Neural cell (in vitro differentiated cells): ENCODE results near the gene PWP1. TPM values are rescaled to one million over a fixed set of nuclear protein-coding genes. Genes with fewer than 3 reads are reported as not detected.

Experiments
- H2AFZ ChIP-seq: fragments of 200-600, 300-800 bp; sonication (generic), shearing (Covaris generic); 2 replicates; pipeline ENCODE4 v1.6.0; 2014; ENCODE audit warnings: low read depth, mild to moderate bottlenecking, antibody characterized with exemption, low read length, moderate library complexity
- H3F3A ChIP-seq: fragments of 200-600 bp; shearing (Covaris generic); 2 replicates; pipeline ENCODE4 v1.6.1; 2016; ENCODE audit warnings: mild to moderate bottlenecking, moderate library complexity, mixed read lengths, antibody characterized with exemption, low read length; ENCODE audit not compliant: insufficient read depth, poor library complexity, severe bottlenecking
- H3K27ac ChIP-seq: fragments of 200-600, 300-800 bp; sonication (generic), shearing (Covaris generic); 2 replicates; pipeline ENCODE4 v1.5.1; 2014; ENCODE audit warnings: mild to moderate bottlenecking, low read length, moderate library complexity
- H3K27me3 ChIP-seq: fragments of 300-800, 200-600 bp; sonication (generic), shearing (Covaris generic); 2 replicates; pipeline ENCODE4 v1.6.0; 2014; ENCODE audit warnings: mild to moderate bottlenecking, low read depth, low read length, moderate library complexity; ENCODE audit not compliant: insufficient read depth
- H3K36me3 ChIP-seq: fragments of 300-800, 200-600 bp; sonication (generic), shearing (Covaris generic); 2 replicates; pipeline ENCODE4 v1.5.1; 2014; ENCODE audit warnings: mild to moderate bottlenecking, antibody characterized with exemption, low read length, moderate library complexity; ENCODE audit not compliant: insufficient read depth
- H3K4me2 ChIP-seq: fragments of 300-800, 200-600 bp; sonication (generic), shearing (Covaris generic); 2 replicates; pipeline ENCODE4 v1.6.0; 2014; ENCODE audit warnings: mild to moderate bottlenecking, low read length
- H3K4me3 ChIP-seq: fragments of 300-800, 200-600 bp; sonication (generic), shearing (Covaris generic); 2 replicates; pipeline ENCODE4 v1.5.1; 2014; ENCODE audit warnings: mild to moderate bottlenecking, low read length, moderate library complexity
- H3K79me2 ChIP-seq: fragments of 200-600 bp; shearing (Covaris generic); replicated peaks from 2 replicates; pipeline ENCODE4 v1.6.0; 2014; ENCODE audit warnings: mild to moderate bottlenecking, low read length, moderate library complexity; ENCODE audit not compliant: insufficient read depth
- H3K9ac ChIP-seq: fragments of 300-800, 200-600 bp; sonication (generic), shearing (Covaris generic); 2 replicates; pipeline ENCODE4 v1.6.1; 2016; ENCODE audit warnings: mild to moderate bottlenecking, low read length, mixed read lengths
- H3K9me2 ChIP-seq: fragments of 200-600 bp; shearing (Covaris generic); 2 replicates; pipeline ENCODE4 v1.6.1; 2016; ENCODE audit warnings: mild to moderate bottlenecking, low read length, mixed read lengths; ENCODE audit not compliant: insufficient read depth
- H3K9me3 ChIP-seq: fragments of 200-600, 300-800 bp; sonication (generic), shearing (Covaris generic); 2 replicates; pipeline ENCODE4 v1.6.1; 2016; ENCODE audit warnings: mild to moderate bottlenecking, mixed run types, low read length, moderate library complexity, mixed read lengths
- H4K20me1 ChIP-seq: fragments of 200-600 bp; shearing (Covaris generic); 2 replicates; pipeline ENCODE4 v1.6.1; 2016; ENCODE audit warnings: mild to moderate bottlenecking, mixed run types; ENCODE audit not compliant: insufficient read depth
- CTCF ChIP-seq: fragments of 450-650 bp; IDR thresholded peaks from 2 replicates; pipeline ENCODE4 v1.5.1; 2014; ENCODE audit warnings: antibody characterized with exemption, mild to moderate bottlenecking, moderate library complexity; ENCODE audit not compliant: poor library complexity, severe bottlenecking
- EP300 ChIP-seq: fragments of 450-650 bp; conservative IDR thresholded peaks from 2 replicates; pipeline ENCODE4 v1.6.1; 2014; ENCODE audit warnings: antibody characterized with exemption, mild to moderate bottlenecking, moderate library complexity; ENCODE audit not compliant: poor library complexity, severe bottlenecking
- EZH2 ChIP-seq: fragments of 200-600, 300-800 bp; shearing (Covaris generic), sonication (generic); IDR thresholded peaks from 2 replicates; pipeline ENCODE4 v1.6.1; 2014; ENCODE audit warnings: antibody characterized with exemption, low read length, borderline replicate concordance, mild to moderate bottlenecking; ENCODE audit not compliant: insufficient read depth, poor library complexity, severe bottlenecking
- MXI1 ChIP-seq: fragments of 450-650 bp; conservative IDR thresholded peaks from 2 replicates; pipeline ENCODE4 v1.6.1; 2014; ENCODE audit warnings: antibody characterized with exemption, mild to moderate bottlenecking; ENCODE audit not compliant: poor library complexity, severe bottlenecking
- POLR2AphosphoS5 ChIP-seq: IDR thresholded peaks from 2 replicates; pipeline ENCODE4 v1.6.1; 2012
- RAD21 ChIP-seq: fragments of 450-650 bp; conservative IDR thresholded peaks from 2 replicates; pipeline ENCODE4 v1.6.1; 2014; ENCODE audit warnings: antibody characterized with exemption, mild to moderate bottlenecking, moderate library complexity
- REST ChIP-seq: IDR thresholded peaks from 2 replicates; pipeline ENCODE4 v1.6.1; 2012; ENCODE audit warnings: borderline replicate concordance
- SMC3 ChIP-seq: fragments of 450-650 bp; conservative IDR thresholded peaks from 2 replicates; pipeline ENCODE4 v1.6.1; 2014; ENCODE audit warnings: antibody characterized with exemption, mild to moderate bottlenecking, moderate library complexity; ENCODE audit not compliant: poor library complexity
- TAF1 ChIP-seq: IDR thresholded peaks from 2 replicates; pipeline ENCODE4 v1.6.1; 2012; ENCODE audit warnings: low read depth
- polyA plus RNA-seq: library from polyadenylated mRNA; depleted of rRNA; stranded (reverse); fragments of >200 nt; gene quantifications from 2 replicates; pipeline ENCODE4 v1.2.3, GENCODE V29; 2014

PWP1 gene
- polyA plus RNA-seq, 1 donor from 2014 or later, result 119 TPM

- Histone ChIP-seq H3K9me3 (no peaks in the 10 kb centered on the region), H2AFZ (no peak overlapping the region), H4K20me1 (no peaks in the 10 kb centered on the region), H3F3A (no peaks in the 10 kb centered on the region), H3K4me2 (no peak overlapping the region), H3K9ac (no peak overlapping the region), H3K4me3 (no peak overlapping the region), H3K27ac (no peak overlapping the region), H3K27me3 (no peaks in the 10 kb centered on the region), H3K36me3 (no peaks in the 10 kb centered on the region), H3K9me2 (no peaks in the 10 kb centered on the region), H3K79me2 (no peaks in the 10 kb centered on the region)
- TF ChIP-seq TAF1 (no peak), SMC3 (no peak), POLR2AphosphoS5 (no peak), RAD21 (no peak), REST (no peak), CTCF (no peak)
These were observed 24.7 kb upstream of the PWP1 start for GRCh38 chr12:107660861-107661415.

GRCh38 chr12:107661830-107662229 is 23.8 kb upstream of the PWP1 start:
- H3K27ac ChIP-seq, result no peak overlapping the region

DNA sequence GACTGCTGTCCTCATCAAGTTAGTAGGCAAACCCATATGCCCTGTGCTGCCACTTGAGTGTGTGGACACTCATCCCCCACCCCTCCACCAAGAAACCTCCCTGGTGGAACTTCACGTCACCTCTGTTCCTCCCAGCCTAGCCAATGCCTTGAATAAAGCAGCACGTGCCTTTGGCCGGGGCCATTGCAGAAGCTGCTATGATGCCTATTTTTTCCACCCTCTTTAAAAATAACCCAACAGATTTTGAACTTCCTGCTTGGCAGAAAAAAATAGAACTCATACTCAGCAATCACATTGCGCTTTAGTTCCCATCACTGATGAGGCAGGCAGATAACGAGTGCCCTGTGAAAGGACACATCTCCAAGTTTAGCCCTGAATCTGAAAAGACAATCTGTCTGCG is 23.1 kb upstream of the PWP1 start:
- TF ChIP-seq SMC3, result no peak
- TF ChIP-seq RAD21, result no peak
- TF ChIP-seq EP300, result no peak
- no peak for TF ChIP-seq REST
- no peak for TF ChIP-seq POLR2AphosphoS5
- TF ChIP-seq MXI1, result no peak
- TF ChIP-seq EZH2, result no peak
- TF ChIP-seq CTCF, result no peak
- TF ChIP-seq TAF1, result no peak
- no peaks in the 10 kb centered on the region for H3F3A ChIP-seq

More at GRCh38 chr12:107661830-107662229, 23.8 kb upstream of the PWP1 start:
- Histone ChIP-seq H3K27me3 (no peaks in the 10 kb centered on the region), H3F3A (no peaks in the 10 kb centered on the region), H3K36me3 (no peaks in the 10 kb centered on the region), H3K9me3 (no peaks in the 10 kb centered on the region), H3K9ac (no peak overlapping the region), H3K4me3 (no peak overlapping the region), H2AFZ (no peak overlapping the region), H3K9me2 (no peaks in the 10 kb centered on the region), H4K20me1 (no peaks in the 10 kb centered on the region), H3K4me2 (no peak overlapping the region), H3K79me2 (no peaks in the 10 kb centered on the region)
- TF ChIP-seq EP300 (no peak), EZH2 (no peak), RAD21 (no peak)

More for the DNA sequence above, 23.1 kb upstream of the PWP1 start:
- Histone ChIP-seq H4K20me1 (no peaks in the 10 kb centered on the region), H3K27ac (no peak overlapping the region), H3K4me3 (no peak overlapping the region), H3K79me2 (no peaks in the 10 kb centered on the region), H3K9me3 (no peaks in the 10 kb centered on the region), H3K9me2 (no peaks in the 10 kb centered on the region), H3K4me2 (no peak overlapping the region), H3K36me3 (no peaks in the 10 kb centered on the region), H3K9ac (no peak overlapping the region), H2AFZ (no peak overlapping the region), H3K27me3 (no peaks in the 10 kb centered on the region)
